ENCODE data around the gene REEP1.

GRCh38 chr2:86281066-86281700, 56.2 kb downstream of the REEP1 start:
- TF ChIP-seq TAF1 (IDR thresholded peaks at IDR 0.05; ENCODE audit: low read depth) (no peak), CEBPB (IDR thresholded peaks at IDR 0.05) (no peak), EP300 (IDR thresholded peaks at IDR 0.05; ENCODE audit: borderline replicate concordance) (no peak), REST (IDR thresholded peaks at IDR 0.05; ENCODE audit: low read depth) (no peak), RAD21 (IDR thresholded peaks at IDR 0.05; ENCODE audit: low read depth) (no peak)
